HCT116 (cell line): Measurements from ENCODE around the gene DNMT3B. TPM values are rescaled to one million over a fixed set of nuclear protein-coding genes. Genes with fewer than 3 reads are reported as not detected.

Experiments
- ATAC-seq: fragments of 200-7000 bp; cut with Tn5 transposase; 2 replicates; pipeline ENCODE4 v1.9.1; 2020; ENCODE audit warnings: mild to moderate bottlenecking, moderate library complexity
- BruUV-seq: library from RNA; stranded (reverse); fragments of 400-500 nt; replicated peaks from 2 replicates; lab custom pipeline; 2021; lab: Mats Ljungman, UMichigan
- CTCF ChIA-PET: fragments of 300-600 bp; sonication (Branson Sonifier 250); formaldehyde crosslinking; loops from one replicate; lab custom pipeline; 2021; ENCODE audit warnings: antibody characterized with exemption; lab: Charles Lee
- POLR2A ChIA-PET: fragments of 300-600, 350-600 bp; sonication (Branson Sonifier 250); formaldehyde crosslinking; loops from one replicate; lab custom pipeline; 2021; ENCODE audit warnings: antibody characterized with exemption; lab: Charles Lee
- RAD21 ChIA-PET, 2 experiments: fragments of 300-600 bp; sonication (Branson Sonifier 250); formaldehyde crosslinking; loops; one replicate each; lab custom pipeline; 2023; ENCODE audit warnings: low total read pairs in 2 of 2; ENCODE audit not compliant: uncharacterized antibody in 2 of 2, unreplicated experiment in 2 of 2, low non-redundant PET in 1 of 2; lab: Charles Lee
- DNase-seq: peaks from one replicate; pipeline ENCODE4 v3.0.0-alpha.2; 2010; ENCODE audit warnings: low read depth, low spot score
- H2AFZ ChIP-seq: fragments of 200-600 bp; shearing (Covaris generic), sonication (generic); 2 replicates; pipeline ENCODE4 v1.6.1; 2017; ENCODE audit warnings: low read depth, mixed run types, mixed read lengths, antibody characterized with exemption, low read length; ENCODE audit not compliant: poor library complexity, severe bottlenecking
- H3K27ac ChIP-seq: 2 replicates; pipeline ENCODE4 v1.5.1; 2012; ENCODE audit warnings: low read depth, low read length
- H3K27me3 ChIP-seq: fragments of 200-600 bp; sonication (generic); 2 replicates; pipeline ENCODE4 v1.6.1; 2016; ENCODE audit warnings: mixed run types, low read length, mixed read lengths; ENCODE audit not compliant: insufficient read depth
- H3K36me3 ChIP-seq, 2 experiments: fragments of 200-500 bp in 1 of 2; fragments of 200-600 bp in 1 of 2; sonication (Bioruptor generic) in 1 of 2; sonication (generic) in 1 of 2; 2 replicates each; pipeline versions ENCODE4 v1.5.1 to v1.6.1; 2014 to 2016; ENCODE audit warnings: low read length in 2 of 2, inconsistent platforms in 1 of 2, mixed read lengths in 1 of 2, mixed run types in 1 of 2; ENCODE audit not compliant: insufficient read depth in 2 of 2, control insufficient read depth in 1 of 2
- H3K4me1 ChIP-seq, 2 experiments: fragments of 200-600 bp in 1 of 2; sonication (generic) in 1 of 2; 2 replicates each; pipeline versions ENCODE4 v1.5.1 to v1.6.1; 2012 to 2017; ENCODE audit warnings: low read length in 2 of 2, inconsistent platforms in 1 of 2, mild to moderate bottlenecking in 1 of 2, mixed read lengths in 1 of 2, mixed run types in 1 of 2, moderate library complexity in 1 of 2; ENCODE audit not compliant: insufficient read depth in 2 of 2, control insufficient read depth in 1 of 2
- H3K4me2 ChIP-seq: fragments of 200-600 bp; sonication (generic); 2 replicates; pipeline ENCODE4 v1.6.1; 2017; ENCODE audit warnings: mixed run types, low read length, mixed read lengths
- H3K4me3 ChIP-seq, 2 experiments: fragments of 200-600 bp in 1 of 2; sonication (generic) in 1 of 2; replicated peaks in 1 of 2; 2 replicates each; pipeline ENCODE4 v1.5.1; 2011 to 2016; ENCODE audit warnings: low read length in 2 of 2, control low read depth in 1 of 2, low read depth in 1 of 2, mild to moderate bottlenecking in 1 of 2, mixed read lengths in 1 of 2, mixed run types in 1 of 2
- H3K79me2 ChIP-seq: fragments of 200-600 bp; sonication (generic); 2 replicates; pipeline ENCODE4 v1.6.1; 2017; ENCODE audit warnings: mild to moderate bottlenecking, mixed run types, low read length, moderate library complexity, mixed read lengths; ENCODE audit not compliant: insufficient read depth
- H3K9ac ChIP-seq: fragments of 200-600 bp; sonication (generic); 2 replicates; pipeline ENCODE4 v1.6.1; 2016; ENCODE audit warnings: low read length, mixed read lengths
- H3K9me2 ChIP-seq: fragments of 200-600 bp; sonication (generic), shearing (Covaris generic); 2 replicates; pipeline ENCODE4 v1.6.1; 2017; ENCODE audit warnings: mixed run types, mild to moderate bottlenecking, moderate library complexity; ENCODE audit not compliant: insufficient read depth
- H3K9me3 ChIP-seq, 2 experiments: fragments of 200-500 bp in 1 of 2; fragments of 200-600 bp in 1 of 2; sonication (Bioruptor generic) in 1 of 2; sonication (generic) in 1 of 2; 2 replicates each; pipeline ENCODE4 v1.6.1; 2014 to 2017; ENCODE audit warnings: low read length in 2 of 2, mixed read lengths in 2 of 2, inconsistent platforms in 1 of 2, low read depth in 1 of 2, mild to moderate bottlenecking in 1 of 2, mixed run types in 1 of 2, moderate library complexity in 1 of 2; ENCODE audit not compliant: control insufficient read depth in 1 of 2, insufficient read depth in 1 of 2
- H4K20me1 ChIP-seq: fragments of 200-600 bp; sonication (generic), shearing (Covaris generic); 2 replicates; pipeline ENCODE4 v1.6.1; 2017; ENCODE audit warnings: mixed run types, mild to moderate bottlenecking, moderate library complexity; ENCODE audit not compliant: insufficient read depth
- ATF3 ChIP-seq: IDR thresholded peaks from 2 replicates; pipeline ENCODE4 v1.6.1; 2012
- CBX3 ChIP-seq: IDR thresholded peaks from 2 replicates; pipeline ENCODE4 v1.6.1; 2012; ENCODE audit warnings: low read depth
- CEBPB ChIP-seq: IDR thresholded peaks from 2 replicates; pipeline ENCODE4 v1.6.1; 2012; ENCODE audit warnings: low read depth
- CTCF ChIP-seq, 3 experiments: fragments of 200-600 bp in 1 of 3; sonication (generic) in 1 of 3; IDR thresholded peaks in 2 of 3; conservative IDR thresholded peaks in 1 of 3; 2 replicates each; pipeline ENCODE4 v1.5.1; 2012 to 2017; ENCODE audit warnings: low read depth in 2 of 3, low read length in 2 of 3, antibody characterized with exemption in 1 of 3, borderline replicate concordance in 1 of 3, control low read depth in 1 of 3, mild to moderate bottlenecking in 1 of 3, mixed read lengths in 1 of 3, mixed run types in 1 of 3, moderate library complexity in 1 of 3; ENCODE audit not compliant: insufficient read depth in 1 of 3
- EGR1 ChIP-seq: IDR thresholded peaks from 2 replicates; pipeline ENCODE4 v1.6.1; 2012; ENCODE audit warnings: low read depth
- EZH2 ChIP-seq: fragments of 200-600 bp; sonication (generic); IDR thresholded peaks from 2 replicates; pipeline ENCODE4 v1.6.1; 2017; ENCODE audit warnings: antibody characterized with exemption, mixed run types
- EZH2phosphoT487 ChIP-seq: fragments of 200-600 bp; IDR thresholded peaks from 2 replicates; pipeline ENCODE4 v1.6.1; 2018; ENCODE audit warnings: antibody characterized with exemption, borderline replicate concordance
- POLR2AphosphoS5 ChIP-seq: IDR thresholded peaks from 2 replicates; pipeline ENCODE4 v1.6.1; 2011; ENCODE audit warnings: mild to moderate bottlenecking, low read depth, low read length, moderate library complexity
- RAD21 ChIP-seq: IDR thresholded peaks from 2 replicates; pipeline ENCODE4 v1.6.1; 2012; ENCODE audit warnings: low read depth, mild to moderate bottlenecking
- SIN3A ChIP-seq: IDR thresholded peaks from 2 replicates; pipeline ENCODE4 v1.6.1; 2012; ENCODE audit warnings: low read depth
- SP1 ChIP-seq: IDR thresholded peaks from 2 replicates; pipeline ENCODE4 v1.6.1; 2012; ENCODE audit warnings: low read depth
- TCF7L2 ChIP-seq: IDR thresholded peaks from 2 replicates; pipeline ENCODE4 v1.7.0; 2011; ENCODE audit warnings: borderline replicate concordance, inconsistent platforms; ENCODE audit not compliant: insufficient read depth, insufficient read length; ENCODE audit errors: extremely low read depth
- ZFX ChIP-seq: fragments of 450-650 bp; IDR thresholded peaks from 2 replicates; pipeline ENCODE4 v1.6.1; 2017
- ZNF274 ChIP-seq: fragments of 200-500 bp; sonication (Bioruptor generic); IDR thresholded peaks from 2 replicates; pipeline ENCODE4 v1.6.1; 2014; ENCODE audit warnings: mild to moderate bottlenecking, low read depth, low read length, inconsistent platforms
- intact Hi-C: fragments of 100-400 bp; cut with micrococcal nuclease; formaldehyde crosslinking; loops from 2 replicates; pipeline ENCODE4 v1.10.0; 2022
- total RNA-seq: library from RNA; stranded (reverse); gene quantifications from one replicate; pipeline ENCODE4 v1.2.1, GENCODE V29; 2021; ENCODE audit not compliant: unreplicated experiment
- TF ChIP-seq, protein P1 (sequence below): IDR thresholded peaks from 2 replicates; pipeline ENCODE4 v1.6.1; 2011; ENCODE audit warnings: mild to moderate bottlenecking, low read length, moderate library complexity; ENCODE audit not compliant: insufficient replicate concordance; ENCODE audit errors: extremely low read depth
- TF ChIP-seq, protein P2 (sequence below): IDR thresholded peaks from 2 replicates; pipeline ENCODE4 v1.6.1; 2012

DNMT3B gene
- total RNA-seq, 1 experiment from 2014 or later, result 22.2 TPM

GRCh38 chr20:32753731-32754130 lies 8.5 kb upstream of the DNMT3B start:
- DNase-seq (no peak), ATAC-seq (no peak)
- H2AFZ ChIP-seq, result no peak overlapping the region
- no peaks in the 10 kb centered on the region for H3K79me2 ChIP-seq
- H3K4me3 ChIP-seq, result no peak overlapping the region
- H3K9me3 ChIP-seq, result no peaks in the 10 kb centered on the region
- CTCF ChIA-PET, result no interaction called here
- H3K9me2 ChIP-seq, result no peaks in the 10 kb centered on the region
- H3K4me1 ChIP-seq, result peaks cover 0 to 28% of the 10 kb centered on the region in 2 experiments; a peak in 2 of 4 replicates
- no peaks in the 10 kb centered on the region for H3K27me3 ChIP-seq
- POLR2A ChIA-PET, result no interaction called here
- TF ChIP-seq ZNF274 (no peak), CEBPB (no peak), SP1 (no peak), ATF3 (no peak), ZFX (no peak), EZH2phosphoT487 (no peak), CTCF (IDR thresholded peaks at IDR 0.05 in 2 of 3, conservative IDR thresholded peaks at IDR 0.05 in 1 of 3; ENCODE audit: borderline replicate concordance in 1 of 3, insufficient read depth in 1 of 3, low read depth in 2 of 3, low read length in 2 of 3) (no peak), TCF7L2 (no peak), EZH2 (no peak), SIN3A (no peak), EGR1 (no peak), CBX3 (no peak), POLR2AphosphoS5 (no peak), RAD21 (no peak)
- TF ChIP-seq, protein P1, sequence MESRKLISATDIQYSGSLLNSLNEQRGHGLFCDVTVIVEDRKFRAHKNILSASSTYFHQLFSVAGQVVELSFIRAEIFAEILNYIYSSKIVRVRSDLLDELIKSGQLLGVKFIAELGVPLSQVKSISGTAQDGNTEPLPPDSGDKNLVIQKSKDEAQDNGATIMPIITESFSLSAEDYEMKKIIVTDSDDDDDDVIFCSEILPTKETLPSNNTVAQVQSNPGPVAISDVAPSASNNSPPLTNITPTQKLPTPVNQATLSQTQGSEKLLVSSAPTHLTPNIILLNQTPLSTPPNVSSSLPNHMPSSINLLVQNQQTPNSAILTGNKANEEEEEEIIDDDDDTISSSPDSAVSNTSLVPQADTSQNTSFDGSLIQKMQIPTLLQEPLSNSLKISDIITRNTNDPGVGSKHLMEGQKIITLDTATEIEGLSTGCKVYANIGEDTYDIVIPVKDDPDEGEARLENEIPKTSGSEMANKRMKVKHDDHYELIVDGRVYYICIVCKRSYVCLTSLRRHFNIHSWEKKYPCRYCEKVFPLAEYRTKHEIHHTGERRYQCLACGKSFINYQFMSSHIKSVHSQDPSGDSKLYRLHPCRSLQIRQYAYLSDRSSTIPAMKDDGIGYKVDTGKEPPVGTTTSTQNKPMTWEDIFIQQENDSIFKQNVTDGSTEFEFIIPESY, result no peak
- TF ChIP-seq, protein P2, sequence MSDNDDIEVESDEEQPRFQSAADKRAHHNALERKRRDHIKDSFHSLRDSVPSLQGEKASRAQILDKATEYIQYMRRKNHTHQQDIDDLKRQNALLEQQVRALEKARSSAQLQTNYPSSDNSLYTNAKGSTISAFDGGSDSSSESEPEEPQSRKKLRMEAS, result no peak
- TF ChIP-seq, all 23 proteins: peak for 0
- intact Hi-C loops, result no loop called here
- H4K20me1 ChIP-seq, result no peaks in the 10 kb centered on the region
- no TSS peak for BruUV-seq
- no peak overlapping the region for H3K9ac ChIP-seq
- H3K4me2 ChIP-seq, result no peak overlapping the region
- RAD21 ChIA-PET, result interaction anchor here in 1 of 2 experiments (0.6 kb wide), 1 partner anchor 79 kb away, joined by 3 read pairs; no protein-coding TSS in a partner anchor
- H3K27ac ChIP-seq, result no peak overlapping the region
- no peaks in the 10 kb centered on the region for H3K36me3 ChIP-seq
